HUES6 (cell line): ENCODE results near the gene ADAMTS2.

Experiments used
- H3K27ac ChIP-seq: 2 replicates; pipeline ENCODE4 v1.7.0; 2013; ENCODE audit warnings: low read depth, mild to moderate bottlenecking, low read length, inconsistent platforms
- H3K27me3 ChIP-seq: 2 replicates; pipeline ENCODE4 v1.6.1; 2013; ENCODE audit warnings: low read length; ENCODE audit not compliant: control insufficient read depth, insufficient read depth
- H3K36me3 ChIP-seq: 2 replicates; pipeline ENCODE4 v1.6.1; 2013; ENCODE audit warnings: low read length; ENCODE audit not compliant: control insufficient read depth, insufficient read depth
- H3K4me1 ChIP-seq: 2 replicates; pipeline ENCODE4 v1.6.1; 2013; ENCODE audit warnings: low read length; ENCODE audit not compliant: control insufficient read depth, insufficient read depth
- H3K4me3 ChIP-seq: 2 replicates; pipeline ENCODE4 v1.5.1; 2013; ENCODE audit warnings: low read depth, low read length
- H3K9ac ChIP-seq: one replicate; pipeline ENCODE4 v1.6.1; 2013; ENCODE audit warnings: mild to moderate bottlenecking, low read length
- H3K9me3 ChIP-seq: 2 replicates; pipeline ENCODE4 v1.6.1; 2013; ENCODE audit warnings: low read depth, low read length; ENCODE audit not compliant: control insufficient read depth, insufficient read depth

ADAMTS2 gene

GRCh38 chr5:179312557-179313235 lies 32.6 kb downstream of the ADAMTS2 start:
- no peak overlapping the region for H3K9ac ChIP-seq
- peaks cover 6% of the 10 kb centered on the region for H3K9me3 ChIP-seq

GRCh38 chr5:179311581-179311980 lies 33.7 kb downstream of the ADAMTS2 start:
- no peak overlapping the region for H3K27ac ChIP-seq
- H3K9ac ChIP-seq = no peak overlapping the region
- peaks cover 6% of the 10 kb centered on the region for H3K9me3 ChIP-seq
- no peaks in the 10 kb centered on the region; the same call in 1 of the 2 replicates for H3K4me1 ChIP-seq
- no peaks in the 10 kb centered on the region for H3K36me3 ChIP-seq
- H3K27me3 ChIP-seq = no peaks in the 10 kb centered on the region
- no peak overlapping the region for H3K4me3 ChIP-seq

More at GRCh38 chr5:179312557-179313235, 32.6 kb downstream of the ADAMTS2 start:
- peaks cover under 1% of the 10 kb centered on the region; the same call in 1 of the 2 replicates for H3K4me1 ChIP-seq
- H3K36me3 ChIP-seq = no peaks in the 10 kb centered on the region
- no peak overlapping the region for H3K4me3 ChIP-seq
- no peaks in the 10 kb centered on the region for H3K27me3 ChIP-seq
- H3K27ac ChIP-seq = no peak overlapping the region

- peaks cover 6% of the 10 kb centered on the region for H3K9me3 ChIP-seq
- H3K4me3 ChIP-seq = no peak overlapping the region
- no peaks in the 10 kb centered on the region; the same call in 1 of the 2 replicates for H3K4me1 ChIP-seq
- no peaks in the 10 kb centered on the region for H3K36me3 ChIP-seq
- no peak overlapping the region for H3K27ac ChIP-seq
- H3K9ac ChIP-seq = no peak overlapping the region
- H3K27me3 ChIP-seq = no peaks in the 10 kb centered on the region
Observed at GRCh38 chr5:179311091-179311470, 34.2 kb downstream of the ADAMTS2 start.

- no peak overlapping the region for H3K4me3 ChIP-seq
- no peak overlapping the region for H3K9ac ChIP-seq
- no peaks in the 10 kb centered on the region for H3K27me3 ChIP-seq
- H3K9me3 ChIP-seq = peaks cover 6% of the 10 kb centered on the region
- H3K36me3 ChIP-seq = no peaks in the 10 kb centered on the region
- no peaks in the 10 kb centered on the region; the same call in 1 of the 2 replicates for H3K4me1 ChIP-seq
- H3K27ac ChIP-seq = no peak overlapping the region
Observed at GRCh38 chr5:179310439-179311090, 34.7 kb downstream of the ADAMTS2 start.

GRCh38 chr5:179309751-179310320 lies 35.4 kb downstream of the ADAMTS2 start:
- Histone ChIP-seq H3K36me3 (no peaks in the 10 kb centered on the region), H3K27ac (no peak overlapping the region), H3K9ac (no peak overlapping the region), H3K4me1 (no peaks in the 10 kb centered on the region; the same call in 1 of the 2 replicates), H3K9me3 (peaks cover 10% of the 10 kb centered on the region), H3K27me3 (no peaks in the 10 kb centered on the region), H3K4me3 (no peak overlapping the region)

GRCh38 chr5:179309383-179309670 lies 35.9 kb downstream of the ADAMTS2 start:
- no peaks in the 10 kb centered on the region for H3K27me3 ChIP-seq
- H3K27ac ChIP-seq = no peak overlapping the region
- peaks cover 10% of the 10 kb centered on the region for H3K9me3 ChIP-seq
- no peak overlapping the region for H3K4me3 ChIP-seq
- no peaks in the 10 kb centered on the region for H3K36me3 ChIP-seq
- no peak overlapping the region for H3K9ac ChIP-seq
- H3K4me1 ChIP-seq = no peaks in the 10 kb centered on the region; the same call in 1 of the 2 replicates

DNA sequence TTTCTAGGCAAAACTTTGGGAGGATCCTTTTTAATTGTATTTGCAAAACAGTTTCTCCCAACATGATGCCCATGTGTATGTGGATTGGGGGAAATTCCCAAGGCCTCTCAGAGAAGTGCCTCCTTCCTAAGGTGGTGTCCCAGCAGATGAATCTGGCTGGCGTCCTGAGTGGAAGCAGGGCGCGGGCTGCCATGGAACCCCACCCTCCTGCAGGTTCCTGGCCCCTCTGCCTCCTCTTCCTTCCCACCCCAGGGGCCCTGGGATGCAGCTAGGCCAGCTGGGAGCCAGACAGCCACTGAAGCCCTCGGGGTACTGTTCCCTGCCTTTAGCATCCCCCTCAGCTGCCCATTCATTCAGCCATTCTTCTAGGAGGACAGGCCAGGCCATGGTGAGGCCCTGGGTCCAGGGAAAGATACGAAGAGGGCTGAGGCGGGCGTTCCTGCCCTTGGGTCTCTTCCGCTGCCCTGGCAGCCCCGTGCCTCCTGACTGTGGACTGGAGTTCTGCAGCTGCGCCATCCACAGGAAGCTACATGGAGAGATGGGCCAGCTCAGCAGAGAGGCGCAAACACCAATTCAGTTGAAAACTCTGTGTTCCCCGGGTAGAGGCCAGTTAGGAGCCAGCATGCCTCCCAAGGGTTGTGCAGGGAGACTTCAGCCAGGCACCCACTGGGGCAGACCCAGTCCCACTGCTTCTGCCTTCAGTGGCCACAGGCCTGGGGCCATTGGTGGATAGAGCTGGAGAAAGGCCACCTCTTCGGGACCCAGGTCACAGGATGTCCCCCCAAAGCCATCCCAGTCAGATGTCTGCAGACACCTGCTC lies 36.5 kb downstream of the ADAMTS2 start:
- no peak overlapping the region for H3K9ac ChIP-seq
- no peaks in the 10 kb centered on the region for H3K36me3 ChIP-seq
- no peaks in the 10 kb centered on the region; the same call in 1 of the 2 replicates for H3K4me1 ChIP-seq
- no peak overlapping the region for H3K4me3 ChIP-seq
- no peak overlapping the region for H3K27ac ChIP-seq
- H3K9me3 ChIP-seq = peaks cover 10% of the 10 kb centered on the region
- no peaks in the 10 kb centered on the region for H3K27me3 ChIP-seq

DNA sequence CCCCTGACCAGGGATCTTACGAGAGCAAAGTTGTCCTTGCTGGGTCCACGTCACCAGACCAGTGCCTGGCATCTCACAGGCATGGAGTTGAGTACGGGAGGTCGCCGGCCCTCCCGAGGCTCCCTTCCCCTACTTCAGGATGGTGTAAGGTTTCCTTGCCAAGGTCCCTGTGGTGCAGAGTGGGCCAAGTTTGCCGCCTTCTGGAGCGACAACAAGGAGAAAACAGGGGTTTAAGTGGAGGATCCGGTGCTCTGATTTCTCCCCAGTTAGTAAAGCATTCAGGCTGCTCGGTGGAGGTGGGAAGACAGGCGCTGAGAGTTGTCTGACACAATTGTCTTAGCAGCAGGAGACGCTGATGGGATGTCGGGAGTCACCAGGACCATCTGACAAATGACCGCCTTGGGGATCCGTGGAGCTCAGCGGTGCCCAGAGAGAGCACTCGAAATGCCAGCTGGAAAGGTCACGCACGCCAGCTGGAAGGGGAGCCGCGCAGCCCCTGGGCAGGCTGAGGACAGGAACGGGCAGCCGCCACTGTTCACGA lies 37.3 kb downstream of the ADAMTS2 start:
- H3K9ac ChIP-seq = no peak overlapping the region
- H3K4me1 ChIP-seq = no peaks in the 10 kb centered on the region; the same call in 1 of the 2 replicates
- H3K4me3 ChIP-seq = no peak overlapping the region
- H3K36me3 ChIP-seq = no peaks in the 10 kb centered on the region
- peaks cover 10% of the 10 kb centered on the region for H3K9me3 ChIP-seq
- no peak overlapping the region for H3K27ac ChIP-seq
- no peaks in the 10 kb centered on the region for H3K27me3 ChIP-seq

DNA sequence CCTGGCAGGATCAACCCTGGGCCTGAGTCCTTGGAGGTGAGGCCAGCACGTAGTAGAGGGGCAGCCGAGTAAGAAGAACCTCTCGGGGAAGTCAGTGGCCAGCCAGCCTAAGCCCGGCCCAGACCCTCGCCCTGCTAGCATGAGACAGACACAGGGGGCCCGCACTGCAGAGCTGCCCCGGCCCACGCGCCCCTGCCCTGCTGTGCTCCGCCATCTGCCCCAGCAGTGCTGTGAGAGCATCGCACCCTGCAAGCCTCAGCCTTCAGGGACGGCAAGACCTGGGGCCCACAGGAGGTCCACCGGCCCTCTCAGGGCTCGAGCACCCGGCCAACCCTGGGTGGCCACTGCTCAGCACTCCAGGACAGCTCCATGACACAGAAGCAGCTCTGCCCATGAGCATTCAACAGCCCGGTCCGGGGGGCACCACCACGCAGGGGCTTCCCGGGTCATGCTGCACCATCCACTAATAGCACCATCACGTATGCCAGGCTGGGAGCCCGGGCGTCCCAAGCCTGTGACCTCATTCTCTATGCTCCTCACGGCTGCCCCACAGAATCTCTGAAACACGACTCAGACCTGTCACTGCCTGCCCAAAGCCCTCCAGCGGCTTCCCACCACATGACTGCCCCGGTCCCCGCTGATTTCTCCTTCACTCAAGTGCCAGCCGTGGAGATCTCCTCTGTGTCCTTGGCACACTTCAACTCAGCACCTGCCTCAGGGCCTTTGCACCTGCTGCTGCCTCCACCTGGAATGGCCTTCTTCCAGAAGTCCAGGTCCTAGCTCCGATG lies 38.1 kb downstream of the ADAMTS2 start:
- peaks cover 4% of the 10 kb centered on the region; the same call in 1 of the 2 replicates for H3K9me3 ChIP-seq
- no peak overlapping the region for H3K9ac ChIP-seq
- H3K27me3 ChIP-seq = no peaks in the 10 kb centered on the region
- H3K36me3 ChIP-seq = no peaks in the 10 kb centered on the region
- no peak overlapping the region for H3K4me3 ChIP-seq
- H3K27ac ChIP-seq = no peak overlapping the region
- H3K4me1 ChIP-seq = peaks cover 4% of the 10 kb centered on the region; the same call in 1 of the 2 replicates
